Coronary artery (tissue), 2 donors: ENCODE data around the gene CAP2.

ENCODE experiments used
- DNase-seq: peaks from one replicate; pipeline ENCODE4 v3.0.0-alpha.2; 2017; ENCODE audit warnings: low spot score
- H3K27ac ChIP-seq, 2 donors: fragments of 200-600 bp; sonication (generic); one replicate each; pipeline ENCODE4 v1.5.1; 2016 to 2019
- H3K4me3 ChIP-seq: fragments of 200-600 bp; sonication (generic); 2 replicates; pipeline ENCODE4 v1.5.1; 2016; ENCODE audit warnings: mild to moderate bottlenecking, moderate library complexity
- CTCF ChIP-seq: fragments of 200-600 bp; sonication (generic); IDR thresholded peaks from one replicate; pipeline ENCODE4 v1.5.1; 2019; ENCODE audit warnings: antibody characterized with exemption

The CAP2 gene

GRCh38 chr6:17460862-17461261, 67.5 kb downstream of the CAP2 start:
- no peak overlapping the region for H3K27ac ChIP-seq
- no peak for DNase-seq
- no peak for TF ChIP-seq CTCF
- H3K4me3 ChIP-seq = no peak overlapping the region

GRCh38 chr6:17466147-17466546, 72.8 kb downstream of the CAP2 start:
- no peak overlapping the region for H3K4me3 ChIP-seq
- TF ChIP-seq CTCF = no peak
- no peak for DNase-seq
- no peak overlapping the region for H3K27ac ChIP-seq

GRCh38 chr6:17466707-17467106, 73.3 kb downstream of the CAP2 start:
- DNase-seq = no peak
- H3K4me3 ChIP-seq = no peak overlapping the region
- no peak for TF ChIP-seq CTCF

GRCh38 chr6:17469006-17469832, 75.8 kb downstream of the CAP2 start:
- no peak overlapping the region for H3K4me3 ChIP-seq
- peak overlapping the region in 1 of 2 donors; percentile 77 for H3K27ac ChIP-seq
- no peak for TF ChIP-seq CTCF
- no peak for DNase-seq

More at GRCh38 chr6:17466707-17467106, 73.3 kb downstream of the CAP2 start:
- H3K27ac ChIP-seq = no peak overlapping the region

- Histone ChIP-seq H3K4me3 (peak overlapping the region; percentile 2), H3K27ac (peak overlapping the region; percentile 65 to 77)
- no peak for DNase-seq
- TF ChIP-seq CTCF = no peak
Observed at GRCh38 chr6:17470202-17470937, 77.0 kb downstream of the CAP2 start.

GRCh38 chr6:17470938-17471327, 77.5 kb downstream of the CAP2 start:
- DNase-seq = no peak
- TF ChIP-seq CTCF = no peak
- Histone ChIP-seq H3K27ac (peak overlapping the region; percentile 65 to 77), H3K4me3 (peak overlapping the region; percentile 2)
